ENCODE data around the gene NEMF. TPM values are rescaled to one million over a fixed set of nuclear protein-coding genes. Genes with fewer than 3 reads are reported as not detected.
"Not testable (repeated sequence)": the region's sequence is repeated elsewhere in the genome, so short reads cannot be mapped to it uniquely, and the experiment has no call there.

NEMF gene
- polyA plus RNA-seq, 3 donors, result 89.4 to 103 (median 97.9) TPM

GRCh38 chr14:49879646-49880204 is 27.1 kb upstream of the NEMF start:
- no peak for DNase-seq (ENCODE audit: low read depth in 3 of 3, low spot score in 2 of 3)

GRCh38 chr14:49876563-49877127 is 24.1 kb upstream of the NEMF start:
- no peak for DNase-seq (ENCODE audit: low read depth in 3 of 3, low spot score in 2 of 3)

GRCh38 chr14:49875640-49876198 is 23.1 kb upstream of the NEMF start:
- DNase-seq (ENCODE audit: low read depth in 3 of 3, low spot score in 2 of 3), result no peak

DNA sequence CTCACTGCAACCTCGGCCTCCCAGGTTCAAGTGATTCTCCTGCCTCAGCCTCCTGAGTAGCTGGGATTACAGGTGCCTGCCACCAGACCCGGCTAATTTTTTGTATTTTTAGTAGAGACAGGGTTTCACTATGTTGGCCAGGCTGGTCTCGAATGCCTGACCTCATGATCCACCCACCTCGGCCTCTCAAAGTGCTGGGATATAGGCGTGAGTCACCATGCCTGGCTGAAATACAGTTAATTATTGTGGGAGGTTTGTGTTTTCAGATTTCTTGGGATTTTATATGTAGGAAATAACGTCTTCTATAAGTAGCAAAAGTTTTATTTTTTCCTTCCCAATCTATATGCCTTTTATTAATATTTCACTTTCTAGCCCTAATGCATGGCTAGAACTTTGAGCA is 21.0 kb upstream of the NEMF start:
- not testable (repeated sequence) for DNase-seq (ENCODE audit: low read depth in 3 of 3, low spot score in 2 of 3)

- no peak for DNase-seq (ENCODE audit: low read depth in 3 of 3, low spot score in 2 of 3)
Observed at GRCh38 chr14:49870908-49871307, 18.3 kb upstream of the NEMF start.

GRCh38 chr14:49868720-49869114 is 16.1 kb upstream of the NEMF start:
- DNase-seq (ENCODE audit: low read depth in 3 of 3, low spot score in 2 of 3), result no peak

DNA sequence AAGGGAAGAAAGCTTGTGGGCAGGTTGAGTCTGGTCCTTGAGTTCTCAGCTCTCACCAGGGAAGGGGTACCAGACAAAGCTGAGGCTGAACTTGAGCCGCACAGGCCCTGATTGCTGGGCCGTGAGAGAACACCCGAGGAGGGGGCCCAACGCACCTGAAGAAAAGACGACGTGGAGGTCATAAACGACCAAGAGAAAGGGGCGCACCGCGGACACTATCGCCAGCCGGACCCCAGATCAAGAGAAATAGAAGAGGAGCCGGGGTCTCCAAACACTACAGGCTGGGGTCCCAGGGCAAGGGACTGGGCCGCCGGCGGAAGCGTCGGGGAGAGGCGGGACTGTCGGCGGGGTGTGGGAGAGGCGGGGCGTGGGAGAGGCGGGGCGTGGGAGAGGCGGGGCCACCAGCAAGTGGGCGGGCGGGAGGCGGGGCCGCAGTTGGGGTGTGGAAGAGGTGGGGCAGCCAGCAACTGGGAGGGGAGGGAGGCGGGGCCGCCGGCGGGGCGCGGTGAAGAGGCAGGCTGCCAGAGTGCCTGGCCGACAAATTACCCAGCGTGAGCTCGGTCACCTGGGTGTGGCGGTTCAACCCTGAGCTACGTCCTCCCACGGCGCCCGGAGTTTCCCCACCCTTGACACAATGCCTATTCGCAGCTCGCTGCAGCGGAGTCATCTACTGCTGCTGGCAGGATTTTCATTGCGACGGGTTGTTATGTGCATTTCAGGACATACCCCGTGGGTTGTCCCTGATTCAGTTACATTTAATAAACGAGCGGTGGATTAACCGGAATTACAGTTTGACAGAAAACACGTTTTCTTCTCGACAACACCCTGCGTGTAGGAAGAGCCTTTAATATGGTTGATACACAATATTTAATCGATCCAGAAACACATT is 15.5 kb upstream of the NEMF start:
- DNase-seq (ENCODE audit: low read depth in 3 of 3, low spot score in 2 of 3), result peak in 2 of 3 donors; percentile 78 to 81

DNA sequence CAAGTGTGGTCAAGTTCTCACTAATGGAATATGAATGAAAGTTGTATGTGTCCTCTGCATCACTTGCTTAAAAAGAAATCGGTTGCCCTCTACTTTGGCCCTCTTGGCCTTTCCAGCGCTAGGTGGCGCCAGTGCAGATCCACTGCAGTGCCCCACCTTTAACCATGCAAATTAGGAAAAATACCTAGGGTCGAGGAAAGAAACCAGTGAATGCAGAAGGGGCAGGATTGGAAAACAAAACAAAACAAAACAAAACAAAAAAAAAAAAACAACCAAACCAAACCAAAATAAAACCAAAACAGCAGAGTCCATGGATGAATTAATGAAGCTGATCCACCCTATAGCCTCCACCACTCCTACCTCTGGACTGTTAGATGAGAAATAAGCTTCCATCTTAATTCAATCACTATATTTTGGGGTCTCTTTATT is 12.9 kb upstream of the NEMF start:
- DNase-seq (ENCODE audit: low read depth in 3 of 3, low spot score in 2 of 3), result no peak

DNA sequence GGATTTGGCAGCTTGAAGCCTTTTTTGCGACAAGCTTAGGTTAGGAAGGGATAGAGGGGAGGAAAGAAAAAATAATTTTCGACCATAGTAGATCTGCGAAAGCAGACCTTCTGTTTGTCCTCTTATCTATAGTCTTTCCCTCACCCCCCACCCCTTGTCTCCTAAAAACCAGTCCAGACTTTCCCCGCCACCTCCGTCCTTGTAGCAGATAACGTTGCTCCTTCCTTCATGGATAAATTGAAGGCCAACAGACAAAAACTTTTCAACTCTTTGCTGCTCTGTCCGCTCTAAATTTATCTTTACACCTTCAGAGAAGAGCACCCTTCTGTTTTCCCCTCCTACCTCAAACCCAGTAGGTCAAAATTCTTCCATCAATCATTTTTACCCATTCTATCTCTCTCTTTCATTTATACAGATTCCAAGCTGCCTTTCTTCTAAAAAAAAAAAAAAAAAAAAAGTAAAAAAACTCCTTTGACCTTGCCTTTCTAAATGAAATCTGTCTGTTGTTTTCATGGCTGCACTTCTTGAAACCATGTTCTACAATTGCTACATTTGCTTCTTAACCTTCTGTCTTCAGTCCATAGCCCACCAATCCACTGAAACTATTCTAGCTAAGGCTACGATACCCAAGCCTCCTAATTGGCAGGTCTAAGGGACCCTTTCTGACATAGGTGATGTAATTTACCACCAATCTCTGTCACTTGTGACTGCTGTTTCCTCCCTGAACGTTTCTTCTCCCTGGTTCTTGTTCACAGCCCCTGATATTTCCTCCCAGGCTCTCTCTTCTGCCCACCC is 11.1 kb upstream of the NEMF start:
- no peak for DNase-seq (ENCODE audit: low read depth in 3 of 3, low spot score in 2 of 3)

DNA sequence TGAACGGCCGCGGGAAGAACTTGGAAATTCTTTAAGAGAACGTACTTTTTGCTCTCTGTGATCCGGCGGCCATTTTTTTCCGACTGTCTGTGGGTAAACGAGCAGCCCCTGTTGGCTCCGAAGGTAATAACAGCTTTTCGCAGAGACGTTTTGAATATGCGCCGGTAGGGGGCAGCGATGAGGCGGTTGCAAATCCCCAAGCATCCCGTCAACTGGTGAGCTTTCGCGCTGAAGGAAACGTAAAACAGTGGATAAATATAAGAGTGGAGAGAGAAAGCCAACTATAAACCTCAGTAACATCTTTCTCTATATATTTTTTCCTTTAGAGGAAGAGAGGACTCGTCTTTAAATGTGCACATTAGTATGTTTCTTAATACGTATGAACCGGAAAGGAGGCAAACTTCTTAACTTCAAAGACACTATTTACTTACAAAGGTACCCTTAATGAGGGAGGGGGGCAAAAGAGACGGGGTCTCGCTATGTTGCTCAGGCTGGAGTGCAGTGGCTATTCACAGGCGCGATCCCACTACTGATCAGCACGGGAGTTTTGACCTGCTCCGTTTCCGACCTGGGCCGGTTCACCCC is 9.6 kb upstream of the NEMF start:
- peak; percentile 85 to 95 (median 88) for DNase-seq (ENCODE audit: low read depth in 3 of 3, low spot score in 2 of 3)

GRCh38 chr14:49861699-49862088 is 9.1 kb upstream of the NEMF start:
- no peak for DNase-seq (ENCODE audit: low read depth in 3 of 3, low spot score in 2 of 3)

- no peak for DNase-seq (ENCODE audit: low read depth in 3 of 3, low spot score in 2 of 3)
Observed at GRCh38 chr14:49860988-49861698, 8.6 kb upstream of the NEMF start.

GRCh38 chr14:49858383-49858782 is 5.8 kb upstream of the NEMF start:
- DNase-seq (ENCODE audit: low read depth in 3 of 3, low spot score in 2 of 3), result no peak

DNA sequence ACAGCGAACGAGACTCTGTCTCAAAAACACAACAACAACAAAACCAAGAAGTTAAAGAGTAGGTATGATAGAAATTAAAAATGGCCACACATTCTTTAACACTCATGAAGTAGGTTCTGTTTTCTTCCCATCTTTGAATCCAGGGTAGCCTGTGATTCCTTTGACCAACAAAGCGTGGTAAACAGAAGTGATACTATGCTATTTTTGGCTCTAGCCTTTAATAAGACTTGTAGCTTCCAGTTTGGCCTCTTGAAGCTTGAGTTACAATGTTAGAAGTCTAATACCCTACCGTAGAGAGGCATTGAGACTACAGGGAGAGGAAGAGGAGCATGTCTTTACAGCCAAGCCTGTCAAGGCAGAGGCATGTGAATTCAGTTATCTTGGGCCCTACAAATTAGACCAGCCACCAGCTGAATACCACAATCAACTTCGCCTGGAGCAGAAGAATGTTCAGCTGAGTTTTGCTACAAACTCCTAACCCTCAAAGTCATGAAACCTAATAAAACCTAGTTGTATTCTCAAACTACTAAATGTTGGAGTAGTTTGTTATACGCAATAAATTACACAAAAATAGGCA is 4.9 kb upstream of the NEMF start:
- no peak for DNase-seq (ENCODE audit: low read depth in 3 of 3, low spot score in 2 of 3)

DNA sequence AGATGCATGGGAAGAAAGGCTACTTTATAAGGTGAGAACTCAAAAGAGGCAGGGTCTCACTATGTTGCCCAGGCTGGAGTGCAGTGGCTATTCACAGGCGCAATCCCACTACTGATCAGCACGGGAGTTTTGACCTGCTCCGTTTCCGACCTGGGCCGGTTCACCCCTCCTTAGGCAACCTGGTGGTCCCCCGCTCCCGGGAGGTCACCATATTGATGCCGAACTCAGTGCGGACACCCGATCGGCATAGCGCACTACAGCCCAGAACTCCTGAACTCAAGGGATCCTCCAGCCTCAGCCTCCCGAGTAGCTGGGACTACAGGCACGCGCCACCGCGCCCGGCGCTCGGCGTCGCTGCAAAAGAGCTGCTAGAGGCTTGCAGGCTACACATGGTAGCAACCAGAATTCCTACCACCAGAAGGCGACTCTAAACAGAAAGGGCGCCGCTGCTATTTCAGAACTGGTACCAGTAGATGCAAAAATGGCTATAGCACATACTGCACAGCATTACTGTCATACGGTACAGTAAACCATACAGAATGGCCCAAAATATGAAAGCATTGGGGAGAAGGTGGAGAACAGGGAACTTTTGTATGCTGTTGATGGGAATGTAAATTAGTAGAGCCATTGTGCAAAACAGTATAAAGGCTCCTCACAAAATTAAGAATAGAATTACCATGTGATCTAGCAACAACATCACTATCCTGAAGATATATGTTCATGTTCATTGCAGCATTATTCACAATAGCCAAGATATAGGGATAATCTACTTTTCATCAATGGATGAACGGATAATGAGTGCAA is 1.2 kb upstream of the NEMF start:
- peak in 1 of 3 donors; percentile 61 for DNase-seq (ENCODE audit: low read depth in 3 of 3, low spot score in 2 of 3)

GRCh38 chr14:49853158-49853477 is 530 bp upstream of the NEMF start:
- no peak for DNase-seq (ENCODE audit: low read depth in 3 of 3, low spot score in 2 of 3)

DNA sequence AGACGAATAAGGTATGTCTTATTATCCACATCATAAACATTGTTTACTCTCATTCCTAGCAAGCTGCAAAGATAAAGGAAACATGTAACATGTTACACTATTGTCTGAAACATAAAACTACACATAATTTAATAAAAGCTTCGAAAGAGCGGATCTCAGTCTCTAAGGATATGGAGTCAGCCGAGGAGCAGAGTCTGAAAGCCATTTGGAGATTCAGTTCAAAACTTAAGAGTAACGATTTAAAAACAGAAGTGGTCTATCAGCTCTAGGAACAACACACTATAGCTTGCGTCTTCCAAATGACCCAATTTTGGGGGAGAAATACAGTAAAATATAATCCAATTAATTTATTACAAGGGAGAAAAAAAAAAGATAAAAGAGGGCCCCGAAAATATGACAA is 775 bp downstream of the NEMF start:
- no peak for DNase-seq (ENCODE audit: low read depth in 3 of 3, low spot score in 2 of 3)

DNA sequence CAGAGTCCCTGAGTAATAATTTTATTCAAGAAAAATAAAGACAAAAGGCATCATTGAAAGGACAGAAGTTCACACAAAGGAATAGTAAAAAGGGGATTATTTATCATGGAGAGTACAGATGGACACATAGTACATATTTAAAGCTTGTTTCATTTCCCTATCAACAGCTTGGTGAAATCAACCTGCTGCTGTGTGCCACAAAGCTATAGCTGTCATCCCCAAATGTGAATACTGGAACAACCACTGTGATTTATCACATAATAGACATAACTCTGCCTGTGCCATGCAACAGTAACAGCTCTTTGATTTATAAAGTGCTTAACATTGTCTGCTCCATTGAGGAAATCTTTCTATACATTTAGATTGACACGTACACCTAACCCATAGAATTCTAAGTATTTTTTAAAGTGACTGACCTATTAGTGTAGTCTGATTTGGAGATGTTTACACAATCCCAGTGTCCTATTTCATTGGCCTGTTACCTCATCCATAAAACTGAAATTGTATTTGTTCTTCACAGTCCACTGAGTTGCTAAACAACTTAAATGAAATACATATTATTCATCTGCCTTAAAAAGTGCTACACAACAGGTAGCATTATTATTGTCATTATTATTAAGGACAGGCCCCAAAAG is 3.3 kb downstream of the NEMF start:
- DNase-seq (ENCODE audit: low read depth in 3 of 3, low spot score in 2 of 3), result no peak

All from right renal cortex interstitium (tissue), 3 donors.